ENCODE results near the gene GLT1D1.

DNA sequence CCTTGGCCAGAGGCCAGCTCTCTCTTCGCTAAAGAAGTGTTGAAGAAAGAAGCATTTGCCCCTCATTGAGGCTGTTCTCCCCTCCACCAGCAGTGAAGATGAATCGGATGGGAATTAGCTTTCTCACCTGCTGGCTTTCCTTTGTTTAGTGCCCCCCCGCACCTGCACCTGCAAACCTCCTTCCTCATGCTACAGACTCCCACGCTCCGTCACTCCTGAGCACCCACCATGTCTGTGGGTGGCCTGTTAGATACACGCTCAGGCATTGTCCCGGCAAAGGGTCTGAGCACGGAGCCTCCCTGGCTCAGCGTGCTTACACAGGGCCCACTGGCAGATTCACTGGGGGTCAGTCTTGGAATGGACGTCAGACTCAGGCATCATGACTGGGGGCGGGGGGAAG, 121.6 kb downstream of the GLT1D1 start:
- TF ChIP-seq EZH2 (IDR thresholded peaks at IDR 0.05; ENCODE audit: borderline replicate concordance, low read length), result no peak
- TF ChIP-seq CTCF (conservative IDR thresholded peaks at IDR 0.05 in 1 of 2, IDR thresholded peaks at IDR 0.05 in 1 of 2; ENCODE audit: extremely low read depth in 1 of 2, insufficient read depth in 1 of 2, low read depth in 1 of 2, low read length in 2 of 2), result no peak

All from mammary epithelial cell (primary cell).